Measurements from ENCODE around the gene PARD6G. TPM values are rescaled to one million over a fixed set of nuclear protein-coding genes. Genes with fewer than 3 reads are reported as not detected.

Gene PARD6G
- total and polyA plus RNA-seq, 9 of the 15 experiments (the other 6 are each of a cell fraction or from before 2014, with no cell fraction given) = 0.03 to 1.2 (median 0.26) TPM

DNA sequence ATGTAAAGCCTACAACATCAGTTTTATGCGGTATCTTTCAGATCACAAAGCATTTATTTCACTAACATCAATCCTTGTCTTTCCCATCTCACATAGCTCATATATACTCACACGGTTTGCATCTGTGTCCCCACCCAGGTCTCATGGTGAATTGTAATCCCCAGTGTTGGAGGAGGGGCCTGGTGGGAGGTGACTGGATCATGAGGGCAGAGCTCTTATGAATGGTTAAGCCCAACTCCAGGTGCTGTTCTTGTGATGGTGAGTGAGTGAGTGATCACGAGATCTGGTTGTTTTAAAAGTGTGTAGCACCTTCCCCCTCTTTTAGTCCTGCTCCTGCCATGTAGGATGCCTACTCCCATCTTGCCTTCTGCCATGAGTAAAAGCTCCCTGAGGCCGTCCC is 42.0 kb downstream of the PARD6G start (continued):
- TF ChIP-seq BHLHE40 (IDR thresholded peaks at IDR 0.05; ENCODE audit: low read length) = no peak

DNA sequence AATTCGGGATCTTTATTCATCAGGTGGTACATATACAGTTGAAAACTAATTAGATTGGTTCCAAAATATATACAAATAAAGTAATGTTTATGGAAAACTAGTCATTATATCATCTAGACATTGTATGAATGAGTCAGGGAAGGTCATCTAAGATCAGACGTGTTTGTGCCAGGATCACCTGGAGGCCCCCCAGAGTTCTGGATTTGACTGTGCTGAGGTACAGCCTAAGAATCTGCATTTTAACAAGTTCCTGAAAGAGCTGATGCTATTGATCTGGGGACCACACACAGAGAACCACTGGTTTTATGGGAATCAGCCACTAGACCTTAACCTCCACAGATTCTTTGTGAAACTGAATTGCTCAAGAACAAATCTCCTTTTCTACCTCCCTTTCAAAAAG is 43.2 kb downstream of the PARD6G start:
- FAIRE-seq = no peak
- H3K4me1 ChIP-seq (replicated peaks in 1 of 2; ENCODE audit: control insufficient read depth in 2 of 2, insufficient read depth in 2 of 2, low read length in 2 of 2) = no peaks in the 10 kb centered on the region
- in situ Hi-C loops (cut with MboI) = no loop called here
- no peak overlapping the region for H3K4me3 ChIP-seq
- ChIA-PET CTCF (ENCODE audit: low intra/inter-chr PET ratio) (no interaction called here), POLR2A (no interaction called here)
- no peak overlapping the region for H3K9ac ChIP-seq (ENCODE audit: insufficient read depth in 1 of 2, low read depth in 2 of 2, low read length in 2 of 2)
- no peaks in the 10 kb centered on the region for H3K36me3 ChIP-seq (ENCODE audit: control insufficient read depth, insufficient read depth, low read length)
- H2AFZ ChIP-seq (ENCODE audit: low read depth, low read length) = no peak overlapping the region
- H3K27me3 ChIP-seq (ENCODE audit: control insufficient read depth in 2 of 2, insufficient read depth in 2 of 2, low read length in 2 of 2) = peaks cover 0 to 31% of the 10 kb centered on the region in 2 experiments; a peak in 3 of 5 replicates
- TF ChIP-seq JUN (IDR thresholded peaks at IDR 0.05; ENCODE audit: borderline replicate concordance, low read depth, low read length) = no peak
- TF ChIP-seq JUN (CRISPR knock-in tag; IDR thresholded peaks at IDR 0.05; ENCODE audit: borderline replicate concordance) = no peak
- no peak for TF ChIP-seq NFATC3 (IDR thresholded peaks at IDR 0.05)
- no peak for TF ChIP-seq HNRNPLL (IDR thresholded peaks at IDR 0.05; ENCODE audit: low read depth, low read length, poor library complexity, severe bottlenecking)
- no peak for TF ChIP-seq ZEB2 (IDR thresholded peaks at IDR 0.05)
- no peak for TF ChIP-seq ATF1 (CRISPR knock-in tag; IDR thresholded peaks at IDR 0.05)
- no peak for TF ChIP-seq ATF1 (tag; IDR thresholded peaks at IDR 0.05)
- TF ChIP-seq ZNF830 (CRISPR knock-in tag; IDR thresholded peaks at IDR 0.05) = no peak
- no peak for TF ChIP-seq SRSF1 (IDR thresholded peaks at IDR 0.05; ENCODE audit: low read depth, low read length)
- TF ChIP-seq HIVEP1 (CRISPR knock-in tag; IDR thresholded peaks at IDR 0.05) = no peak
- no peak for TF ChIP-seq ZC3H11A (IDR thresholded peaks at IDR 0.05; ENCODE audit: low read depth, low read length)
- TF ChIP-seq MBD2 (IDR thresholded peaks at IDR 0.05; ENCODE audit: borderline replicate concordance, low read depth) = no peak
- no peaks in the 10 kb centered on the region for H3K9me1 ChIP-seq (ENCODE audit: control insufficient read depth, insufficient read depth, low read length)
- no peak overlapping the region for H3K27ac ChIP-seq (ENCODE audit: extremely low read depth, low read depth, low read length)
- H3K9me3 ChIP-seq (replicated peaks; ENCODE audit: control insufficient read depth, insufficient read depth, low read depth, low read length) = no peaks in the 10 kb centered on the region
- H3K79me2 ChIP-seq (ENCODE audit: control insufficient read depth, insufficient read depth, low read length) = no peaks in the 10 kb centered on the region
- 0% methylated on average over 1 of the region's 2 CpGs for WGBS (ENCODE audit: insufficient coverage, low coverage, missing lambda C conversion rate)
- H4K20me1 ChIP-seq (replicated peaks; ENCODE audit: control insufficient read depth, insufficient read depth, low read length) = no peaks in the 10 kb centered on the region
- H3K4me2 ChIP-seq (ENCODE audit: insufficient read depth, low read length) = no peak overlapping the region
- intact Hi-C loops (cut with micrococcal nuclease) = no loop called here
- DNase-seq (ENCODE audit: extremely low read depth in 1 of 4, low spot score in 3 of 4) = no peak
- ATAC-seq = no peak
- no TSS peak for BruUV-seq (replicated peaks)
